Fibroblast of the aortic adventitia (primary cell): ENCODE measurements around the gene RNF11. TPM values are rescaled to one million over a fixed set of nuclear protein-coding genes. Genes with fewer than 3 reads are reported as not detected.

Experiments
- DNase-seq: peaks from one replicate; pipeline ENCODE4 v3.0.0-alpha.2; 2010; ENCODE audit warnings: low read depth
- H3K4me3 ChIP-seq: 2 replicates; pipeline ENCODE4 v1.5.1; 2011; ENCODE audit warnings: low read depth, mild to moderate bottlenecking, control low read depth, low read length, moderate library complexity
- CTCF ChIP-seq: IDR thresholded peaks from 2 replicates; pipeline ENCODE4 v1.5.1; 2011; ENCODE audit warnings: mild to moderate bottlenecking, low read length, control low read depth, inconsistent platforms; ENCODE audit not compliant: insufficient read depth
- total RNA-seq: library from RNA; depleted of rRNA; stranded (reverse); fragments of >200 nt; gene quantifications from 2 replicates; pipeline ENCODE4 v1.2.3, GENCODE V29; 2012; ENCODE audit warnings: low replicate concordance

RNF11 gene
- total RNA-seq, 1 donor: 112 TPM

DNA sequence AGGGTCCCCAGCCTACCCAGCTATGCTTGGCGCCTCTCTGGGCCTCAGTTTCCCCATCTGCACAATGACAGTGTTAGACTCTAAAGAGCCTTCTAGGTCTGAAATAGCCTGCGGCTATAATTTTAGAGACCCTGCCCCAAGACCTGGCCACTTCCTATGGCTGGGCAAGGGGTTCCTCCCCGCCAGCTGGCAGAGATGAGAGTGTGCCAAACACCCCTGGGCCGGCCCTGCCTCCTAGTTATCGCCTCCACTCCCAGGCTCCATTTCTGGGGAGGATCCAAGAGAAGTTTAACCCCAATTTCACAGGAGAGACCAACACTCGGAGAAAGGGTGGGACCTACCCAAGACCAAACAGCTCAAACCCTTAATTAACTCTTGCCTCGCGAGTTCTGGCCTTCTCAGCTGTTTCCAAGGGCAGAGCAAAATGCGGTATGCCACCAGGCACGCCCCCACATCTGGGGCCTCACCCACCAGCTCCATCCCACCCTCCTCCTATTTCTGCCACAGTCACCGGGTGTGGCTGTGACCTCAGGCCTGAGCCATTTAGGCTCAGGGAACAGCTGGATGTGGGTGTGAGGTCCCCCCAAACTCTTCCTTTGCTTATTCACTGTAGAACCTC lies 58.6 kb downstream of the RNF11 start:
- TF ChIP-seq CTCF: no peak
- no peak for DNase-seq
- no peak overlapping the region for H3K4me3 ChIP-seq

- DNase-seq: no peak
- no peak overlapping the region for H3K4me3 ChIP-seq
- TF ChIP-seq CTCF: no peak
These were observed 59.9 kb downstream of the RNF11 start for GRCh38 chr1:51295926-51296325.

- TF ChIP-seq CTCF: peak; percentile 99
- peak; percentile 79 for DNase-seq
- peak overlapping the region; percentile 44 for H3K4me3 ChIP-seq
These were observed 60.6 kb downstream of the RNF11 start for GRCh38 chr1:51296383-51297357.

DNA sequence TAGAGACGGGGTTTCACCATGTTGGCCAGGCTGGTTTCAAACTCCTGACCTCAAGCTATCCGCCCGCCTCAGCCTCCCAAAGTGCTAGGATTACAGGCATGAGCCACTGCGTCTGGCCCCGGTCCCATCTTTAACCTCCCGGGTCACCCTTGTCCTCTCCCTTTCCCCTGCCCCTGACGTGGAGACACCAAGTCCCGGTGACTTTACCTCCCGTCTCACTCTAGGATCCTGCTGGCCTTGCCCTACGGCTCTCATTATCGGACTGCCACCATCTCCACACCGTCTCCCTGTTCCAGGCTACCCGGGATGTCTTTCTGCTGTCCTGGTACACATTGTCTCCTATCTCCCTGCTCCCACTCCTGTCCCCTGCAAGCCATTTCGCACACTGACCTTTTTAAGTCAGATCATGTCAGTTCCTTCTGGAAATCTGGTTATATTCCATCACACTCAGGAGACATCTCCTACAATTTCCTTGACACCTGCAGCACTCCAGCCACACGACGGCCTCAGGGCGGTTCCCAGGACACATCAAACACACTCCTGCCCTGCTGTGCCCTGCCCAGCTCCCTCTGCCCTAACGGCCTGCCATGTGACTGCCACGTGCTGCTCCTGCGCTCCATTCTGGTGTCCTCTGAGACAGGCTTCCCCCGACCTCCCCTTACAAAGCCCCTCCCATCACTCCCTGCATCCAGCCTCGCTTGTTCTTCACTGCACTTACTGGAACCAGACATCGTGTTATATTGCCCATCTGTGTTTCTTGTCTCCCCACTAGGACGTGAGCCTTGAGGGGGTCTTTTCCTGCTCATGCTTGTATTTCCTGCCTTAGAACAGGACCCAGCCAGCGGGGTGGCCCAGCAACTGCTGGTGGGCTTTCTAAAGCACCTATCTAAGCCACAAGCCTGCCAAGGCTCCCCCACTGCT lies 61.6 kb downstream of the RNF11 start:
- H3K4me3 ChIP-seq: no peak overlapping the region
- DNase-seq: no peak
- no peak for TF ChIP-seq CTCF

DNA sequence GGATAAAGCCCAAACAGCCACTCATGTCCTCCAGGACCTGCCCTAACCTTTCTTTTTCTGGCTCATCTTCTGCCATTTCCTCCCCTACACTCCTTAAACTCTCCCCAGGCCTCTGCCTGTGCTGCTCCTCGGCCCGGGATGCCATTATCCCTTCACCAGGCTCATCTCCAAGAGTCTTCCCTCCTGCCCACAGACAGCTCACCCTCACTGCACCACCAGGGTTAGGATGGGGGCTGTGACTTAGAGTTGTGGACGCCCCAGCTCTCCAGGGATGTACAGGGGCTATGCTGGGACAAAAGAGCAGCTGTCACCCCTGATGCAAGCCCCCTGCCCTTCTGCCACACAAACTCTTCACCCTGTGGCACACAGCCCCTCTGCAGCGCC lies 62.2 kb downstream of the RNF11 start:
- no peak for DNase-seq
- H3K4me3 ChIP-seq: no peak overlapping the region
- TF ChIP-seq CTCF: no peak

DNA sequence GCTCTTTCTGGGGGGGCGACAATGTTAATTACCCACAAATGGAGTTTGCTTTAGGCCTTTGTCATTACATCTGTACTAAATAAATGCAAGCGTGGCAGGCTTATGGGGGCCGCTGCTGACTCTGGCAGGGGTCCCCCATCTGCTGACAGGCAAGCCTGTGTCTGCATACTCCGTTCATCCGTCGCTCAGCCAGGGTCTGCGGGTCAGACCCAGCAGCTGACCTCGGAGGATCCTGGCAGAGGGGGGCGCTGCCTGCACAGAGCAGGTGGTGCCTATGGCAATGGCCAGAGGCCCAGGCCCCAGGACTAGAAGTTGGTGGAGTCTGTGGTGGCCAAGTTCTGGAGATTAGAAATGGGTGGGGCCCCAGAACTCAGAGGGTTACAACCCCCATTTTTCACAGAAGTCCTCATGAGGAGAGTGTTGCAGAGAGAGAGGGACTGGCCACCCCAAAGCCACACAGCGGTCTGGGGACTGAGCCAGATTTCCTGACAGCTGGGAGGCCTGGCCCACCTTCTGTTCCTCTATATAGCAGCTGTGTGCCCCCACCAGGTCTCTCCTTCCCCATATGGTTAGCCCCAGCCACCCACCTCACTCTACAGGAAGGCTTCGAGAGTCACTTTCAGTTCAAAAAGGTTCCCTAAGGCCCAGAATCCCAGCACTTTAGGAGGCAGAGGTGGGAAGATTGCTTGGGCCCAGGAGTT lies 63.3 kb downstream of the RNF11 start:
- H3K4me3 ChIP-seq: no peak overlapping the region
- no peak for DNase-seq
- no peak for TF ChIP-seq CTCF
